Natural killer cell (primary cell): Measurements from ENCODE around the gene PLIN4. TPM values are rescaled to one million over a fixed set of nuclear protein-coding genes. Genes with fewer than 3 reads are reported as not detected.

ENCODE experiments used
- ATAC-seq, 3 donors: fragments of 150-1000 bp in 2 of 3; fragments of 200-7000 bp in 1 of 3; cut with Tn5 transposase; 1 replicate in 1 of 3; 2 replicates in 2 of 3; pipeline ENCODE4 v1.10.0; 2021; ENCODE audit warnings: mild to moderate bottlenecking in 2 of 3, moderate library complexity in 2 of 3
- DNase-seq, 2 donors: peaks; one replicate each; pipeline versions ENCODE4 v3.0.0 to v3.0.0-alpha.2; 2013 to 2021; ENCODE audit warnings: mixed read lengths in 1 of 2
- H3K27ac ChIP-seq: one replicate; pipeline ENCODE4 v1.5.1; 2013; ENCODE audit warnings: mild to moderate bottlenecking, low read length
- H3K27me3 ChIP-seq: one replicate; pipeline ENCODE4 v1.6.1; 2013; ENCODE audit warnings: low read length; ENCODE audit not compliant: control insufficient read depth, insufficient read depth
- H3K36me3 ChIP-seq: one replicate; pipeline ENCODE4 v1.6.1; 2013; ENCODE audit warnings: low read length; ENCODE audit not compliant: control insufficient read depth, insufficient read depth
- H3K4me1 ChIP-seq: one replicate; pipeline ENCODE4 v1.6.1; 2013; ENCODE audit warnings: low read length; ENCODE audit not compliant: control insufficient read depth, insufficient read depth
- H3K4me3 ChIP-seq: one replicate; pipeline ENCODE4 v1.5.1; 2013; ENCODE audit warnings: low read length
- H3K9me3 ChIP-seq: one replicate; pipeline ENCODE4 v1.6.1; 2013; ENCODE audit warnings: low read length; ENCODE audit not compliant: control insufficient read depth, insufficient read depth
- H3K27ac Mint-ChIP-seq, 2 donors: one replicate each; pipeline ENCODE4 v1.8.0; 2022; ENCODE audit warnings: mild to moderate bottlenecking in 2 of 2, mixed read lengths in 2 of 2, moderate library complexity in 1 of 2
- H3K27me3 Mint-ChIP-seq, 2 donors: one replicate each; pipeline ENCODE4 v1.8.0; 2022; ENCODE audit warnings: low read depth in 2 of 2, mixed read lengths in 2 of 2
- H3K36me3 Mint-ChIP-seq: one replicate; pipeline ENCODE4 v1.8.0; 2022; ENCODE audit warnings: mixed read lengths
- H3K4me1 Mint-ChIP-seq, 2 donors: one replicate each; pipeline ENCODE4 v1.8.0; 2022; ENCODE audit warnings: mixed read lengths in 2 of 2
- H3K4me3 Mint-ChIP-seq: one replicate; pipeline ENCODE4 v1.8.0; 2022; ENCODE audit warnings: mild to moderate bottlenecking, moderate library complexity, mixed read lengths
- H3K9me3 Mint-ChIP-seq, 2 donors: one replicate each; pipeline ENCODE4 v1.8.0; 2022; ENCODE audit warnings: mixed read lengths in 2 of 2
- CTCF ChIP-seq: fragments of 200-600 bp; IDR thresholded peaks from one replicate; pipeline ENCODE4 v1.8.0; 2022; ENCODE audit warnings: antibody characterized with exemption
- WGBS: methylation state at CpG from one replicate; pipeline ENCODE4 v1.1.7; 2013; ENCODE audit warnings: missing lambda C conversion rate; ENCODE audit not compliant: insufficient coverage; 5-methylcytosine and 5-hydroxymethylcytosine counted together
- intact Hi-C: fragments of 100-400 bp; cut with micrococcal nuclease; formaldehyde crosslinking; loops from one replicate; pipeline ENCODE4 v1.14.2; 2022
- total RNA-seq, 4 donors: library from RNA; stranded (reverse); fragments of 120-200 nt in 1 of 4; gene quantifications; one replicate each; pipeline versions ENCODE4 v1.2.3 to v1.2.4, GENCODE V29; 2013 to 2022

The PLIN4 gene
- total RNA-seq, 3 donors from 2014 or later (not counting 1 experiment from before 2014, with no cell fraction given) = 0.33 TPM; not detected in 2

- H3K4me3 Mint-ChIP-seq = no peak overlapping the region
Observed at GRCh38 chr19:4519521-4520277, 1.4 kb upstream of the PLIN4 start.

DNA sequence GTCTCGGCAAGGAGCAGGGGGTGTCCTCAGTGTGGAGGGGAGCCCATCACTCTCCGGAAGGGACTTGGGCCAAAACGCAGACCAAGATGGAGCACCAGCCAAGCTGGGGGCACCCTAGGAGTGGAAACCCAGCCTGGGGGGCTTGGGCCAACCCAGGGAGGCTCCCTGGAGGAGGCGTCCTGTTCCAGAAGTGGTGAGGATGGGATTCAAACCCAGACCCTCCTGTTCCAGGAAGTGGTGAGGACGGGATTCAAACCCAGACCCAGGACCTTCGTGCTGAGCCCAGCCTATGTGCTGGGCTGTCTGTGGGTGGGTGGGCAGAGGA lies 848 bp upstream of the PLIN4 start:
- Histone ChIP-seq H3K9me3 (no peaks in the 10 kb centered on the region), H3K27ac (no peak overlapping the region), H3K27me3 (no peaks in the 10 kb centered on the region), H3K4me1 (no peaks in the 10 kb centered on the region), H3K4me3 (no peak overlapping the region), H3K36me3 (no peaks in the 10 kb centered on the region)
- H3K4me3 Mint-ChIP-seq = no peak overlapping the region
- WGBS = 90% methylated on average over 6 of the region's 6 CpGs
- H3K27me3 Mint-ChIP-seq = peaks cover 0 to 8% of the 10 kb centered on the region in 2 donors
- intact Hi-C loops = no loop called here
- ATAC-seq (no peak), DNase-seq (no peak)
- TF ChIP-seq CTCF = no peak
- no peaks in the 10 kb centered on the region for H3K9me3 Mint-ChIP-seq
- no peaks in the 10 kb centered on the region for H3K36me3 Mint-ChIP-seq
- no peaks in the 10 kb centered on the region for H3K4me1 Mint-ChIP-seq
- H3K27ac Mint-ChIP-seq = no peak overlapping the region

More at GRCh38 chr19:4519521-4520277, 1.4 kb upstream of the PLIN4 start:
- peaks cover 0 to 8% of the 10 kb centered on the region in 2 donors for H3K27me3 Mint-ChIP-seq
- no peaks in the 10 kb centered on the region for H3K4me1 Mint-ChIP-seq
- H3K36me3 Mint-ChIP-seq = no peaks in the 10 kb centered on the region
- no peaks in the 10 kb centered on the region for H3K9me3 ChIP-seq
- no peak overlapping the region for H3K27ac Mint-ChIP-seq
- no peaks in the 10 kb centered on the region for H3K4me1 ChIP-seq
- H3K27me3 ChIP-seq = no peaks in the 10 kb centered on the region
- no peak overlapping the region for H3K27ac ChIP-seq
- WGBS = 85% methylated on average over 7 of the region's 9 CpGs
- TF ChIP-seq CTCF = no peak
- DNase-seq = no peak
- H3K4me3 ChIP-seq = no peak overlapping the region
- ATAC-seq = peak in 1 of 3 donors; percentile 10
- no peaks in the 10 kb centered on the region for H3K36me3 ChIP-seq
- intact Hi-C loops = loop anchor here (10.0 kb wide), 1 partner anchor 255 kb away; no protein-coding TSS in a partner anchor
- H3K9me3 Mint-ChIP-seq = no peaks in the 10 kb centered on the region

DNA sequence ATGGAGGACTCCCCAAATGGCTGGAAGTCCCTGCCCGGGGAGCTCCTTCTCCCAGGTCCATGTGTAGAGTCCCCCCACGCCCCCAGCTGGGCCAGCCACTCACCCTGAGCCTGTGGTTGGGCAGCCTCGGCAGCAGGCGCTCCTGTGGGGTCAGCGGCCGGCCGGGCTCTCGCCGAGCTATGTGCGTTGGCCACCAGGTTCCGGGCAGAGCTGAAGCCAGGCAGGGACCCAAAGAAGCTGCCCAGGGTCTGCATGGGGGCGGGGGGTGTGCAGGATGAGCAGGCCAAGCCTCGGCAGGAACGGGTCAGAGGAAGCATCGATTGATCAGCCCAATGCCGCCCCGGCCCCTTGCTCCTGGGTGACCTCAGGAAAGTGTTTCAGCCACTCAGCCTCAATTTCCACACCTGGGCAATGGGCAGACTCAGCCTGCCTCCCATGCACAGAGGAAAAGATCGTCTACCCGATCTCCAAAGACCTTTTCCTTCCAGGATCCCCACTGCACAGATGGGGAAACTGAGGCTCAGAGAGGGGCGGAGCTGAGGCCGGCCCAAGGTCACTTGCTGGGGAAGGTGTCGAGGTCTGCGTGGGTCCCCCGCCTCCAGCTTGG lies 732 bp downstream of the PLIN4 start:
- peaks cover 0 to 8% of the 10 kb centered on the region in 2 donors for H3K27me3 Mint-ChIP-seq
- Histone ChIP-seq H3K4me1 (no peaks in the 10 kb centered on the region), H3K27ac (no peak overlapping the region), H3K4me3 (no peak overlapping the region), H3K27me3 (no peaks in the 10 kb centered on the region), H3K9me3 (no peaks in the 10 kb centered on the region), H3K36me3 (no peaks in the 10 kb centered on the region)
- intact Hi-C loops = no loop called here
- H3K36me3 Mint-ChIP-seq = no peaks in the 10 kb centered on the region
- H3K9me3 Mint-ChIP-seq = no peaks in the 10 kb centered on the region
- no peak for ATAC-seq
- DNase-seq = no peak
- no peak overlapping the region for H3K27ac Mint-ChIP-seq
- WGBS = 83% methylated on average over 24 of the region's 24 CpGs
- H3K4me3 Mint-ChIP-seq = no peak overlapping the region
- no peaks in the 10 kb centered on the region for H3K4me1 Mint-ChIP-seq
- TF ChIP-seq CTCF = no peak
